HG03097 (cell line): Measurements from ENCODE around the gene NMT2.

Experiments used
- ATAC-seq: cut with Tn5 transposase; IDR thresholded peaks from one replicate; pipeline ENCODE4 v1.9.1; 2021; ENCODE audit not compliant: unreplicated experiment, low FRiP score

The NMT2 gene

DNA sequence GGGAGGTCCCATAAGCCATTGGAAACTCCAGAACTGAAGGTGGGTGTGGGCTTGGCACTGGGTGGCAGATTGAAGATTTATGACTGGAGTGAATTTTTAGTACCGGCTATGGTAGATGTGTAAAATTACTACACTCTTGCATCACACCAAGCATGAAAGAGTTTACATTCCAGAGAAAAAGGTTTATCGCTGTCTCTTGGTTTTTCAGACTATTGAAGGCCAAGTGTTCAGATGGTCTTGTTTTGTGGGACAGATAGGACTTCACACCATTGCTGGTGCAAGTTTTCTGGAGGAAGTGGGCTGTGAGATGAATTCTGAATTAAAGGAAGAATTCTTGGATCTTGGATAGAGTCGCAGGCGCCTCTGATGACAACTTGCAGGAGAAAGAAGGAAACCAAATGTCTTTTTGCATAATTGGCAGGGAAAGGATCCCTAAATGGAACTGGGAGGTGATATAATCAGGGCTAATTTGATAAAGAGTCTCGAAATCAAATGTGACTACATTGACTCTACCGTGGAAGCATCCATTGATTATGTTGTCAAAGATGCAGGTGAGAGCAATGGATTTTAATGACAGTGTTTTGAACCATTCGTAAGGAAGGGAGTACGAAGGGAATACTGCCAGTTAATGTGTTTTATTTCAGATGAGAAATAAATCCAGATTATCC is 14.2 kb upstream of the NMT2 start:
- no peak for ATAC-seq

DNA sequence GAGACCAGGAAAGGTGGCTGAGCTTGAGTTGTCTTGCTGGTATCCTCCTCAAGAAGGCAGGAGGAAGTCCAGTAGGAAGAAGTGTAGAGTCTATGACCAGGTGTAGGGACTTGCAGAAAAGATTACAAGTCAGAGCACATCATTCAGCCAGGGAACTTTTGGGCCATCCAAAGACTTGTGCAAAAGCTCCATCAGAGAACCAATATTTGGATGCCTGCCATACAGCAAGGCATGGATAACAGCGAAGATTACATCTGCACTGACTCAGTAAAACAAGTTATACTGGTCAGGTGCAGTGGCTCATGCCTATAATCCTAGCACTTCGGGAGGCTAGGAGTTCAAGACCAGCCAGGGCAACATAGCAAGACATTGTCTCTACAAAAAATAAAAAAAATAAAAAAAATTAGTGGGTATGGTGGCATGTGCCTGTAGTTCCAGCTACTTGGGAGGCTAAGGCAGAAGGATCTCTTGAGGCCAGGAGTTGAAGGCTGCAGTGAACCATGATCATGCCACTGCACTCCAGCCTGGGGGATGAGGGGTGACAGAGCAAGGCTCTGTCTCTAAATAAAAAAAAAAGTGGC is 13.2 kb upstream of the NMT2 start:
- ATAC-seq: no peak

DNA sequence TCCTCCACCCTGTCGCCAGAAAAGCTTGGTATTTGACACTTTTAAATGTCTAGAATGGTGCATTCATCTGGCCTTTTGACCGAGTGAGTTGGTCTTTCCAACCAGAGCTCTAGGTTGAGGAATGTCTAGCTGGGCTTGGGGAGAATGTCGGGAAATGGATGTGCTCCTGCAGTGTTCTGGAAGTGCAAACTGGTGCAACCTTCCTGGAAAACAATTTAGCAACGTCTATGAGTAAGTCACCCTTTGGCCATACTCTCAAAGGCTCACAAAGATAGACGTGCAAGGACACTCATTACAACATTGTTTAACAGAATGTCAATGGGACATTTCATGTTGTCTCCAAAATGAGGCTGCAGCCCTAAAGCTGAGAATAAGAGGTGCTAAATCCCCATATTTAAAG is 12.2 kb upstream of the NMT2 start:
- no peak for ATAC-seq

DNA sequence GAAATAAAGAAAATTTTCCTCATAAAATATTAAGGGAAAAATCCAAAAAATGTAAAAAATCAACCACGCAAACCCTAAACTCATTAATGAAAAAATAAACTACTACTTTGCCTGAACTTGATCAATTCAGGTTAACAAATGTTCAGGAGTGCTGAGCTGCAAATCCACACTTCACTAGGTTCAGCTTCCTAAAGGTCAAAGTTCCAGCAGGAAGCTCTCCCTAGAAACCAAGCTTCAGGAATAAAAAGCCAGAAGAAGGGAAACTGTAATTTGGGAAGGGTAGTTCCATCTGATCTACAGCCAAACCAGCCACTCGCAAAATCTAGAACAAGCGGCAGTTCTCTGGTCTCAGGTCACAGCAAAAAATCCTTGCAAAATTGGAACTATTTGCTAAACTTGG is 7.8 kb upstream of the NMT2 start:
- no peak for ATAC-seq

DNA sequence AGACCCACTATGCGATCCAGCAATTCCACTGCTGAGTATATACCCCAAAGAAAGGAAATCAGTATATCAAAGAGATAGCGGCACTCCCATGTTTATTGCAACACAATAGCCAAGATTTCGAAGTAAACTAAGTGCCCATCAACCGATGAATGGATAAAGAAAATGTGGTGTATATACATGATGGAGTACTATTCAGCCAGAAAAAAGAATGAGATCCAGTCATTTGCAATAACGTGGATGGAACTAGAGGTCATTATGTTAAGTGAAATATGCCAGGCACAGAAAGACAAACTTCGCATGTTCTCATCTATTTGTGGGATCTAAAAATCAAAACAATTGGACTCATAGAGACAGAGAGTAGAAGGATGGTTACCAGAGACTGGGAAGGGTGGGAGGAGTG is 7.1 kb upstream of the NMT2 start:
- ATAC-seq: no peak

DNA sequence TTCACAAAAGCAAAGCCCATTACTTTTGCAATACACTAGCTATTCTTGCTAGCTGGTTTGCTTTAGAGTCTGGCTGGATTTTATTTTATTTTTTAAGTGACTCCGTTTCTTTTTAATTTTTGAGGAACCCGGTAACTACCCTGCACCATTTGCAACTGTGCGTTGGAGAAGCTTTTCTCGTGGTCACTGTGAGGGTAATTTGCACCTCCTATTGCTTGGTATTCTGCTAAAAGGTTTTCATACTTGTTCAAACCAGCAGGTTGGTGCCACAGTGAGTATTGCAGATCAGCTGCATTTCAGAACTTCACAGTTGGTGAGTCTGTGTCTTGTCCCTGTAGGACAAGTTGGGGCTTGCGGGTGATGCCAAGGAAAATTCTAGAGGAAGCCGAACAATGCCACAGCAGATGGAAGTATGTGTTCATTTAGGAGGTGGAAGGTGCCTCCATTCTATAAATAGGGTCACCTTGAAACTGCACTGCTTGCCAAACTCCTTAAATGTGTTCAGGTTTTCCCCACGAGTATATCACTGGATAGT is 3.9 kb upstream of the NMT2 start:
- ATAC-seq: no peak

DNA sequence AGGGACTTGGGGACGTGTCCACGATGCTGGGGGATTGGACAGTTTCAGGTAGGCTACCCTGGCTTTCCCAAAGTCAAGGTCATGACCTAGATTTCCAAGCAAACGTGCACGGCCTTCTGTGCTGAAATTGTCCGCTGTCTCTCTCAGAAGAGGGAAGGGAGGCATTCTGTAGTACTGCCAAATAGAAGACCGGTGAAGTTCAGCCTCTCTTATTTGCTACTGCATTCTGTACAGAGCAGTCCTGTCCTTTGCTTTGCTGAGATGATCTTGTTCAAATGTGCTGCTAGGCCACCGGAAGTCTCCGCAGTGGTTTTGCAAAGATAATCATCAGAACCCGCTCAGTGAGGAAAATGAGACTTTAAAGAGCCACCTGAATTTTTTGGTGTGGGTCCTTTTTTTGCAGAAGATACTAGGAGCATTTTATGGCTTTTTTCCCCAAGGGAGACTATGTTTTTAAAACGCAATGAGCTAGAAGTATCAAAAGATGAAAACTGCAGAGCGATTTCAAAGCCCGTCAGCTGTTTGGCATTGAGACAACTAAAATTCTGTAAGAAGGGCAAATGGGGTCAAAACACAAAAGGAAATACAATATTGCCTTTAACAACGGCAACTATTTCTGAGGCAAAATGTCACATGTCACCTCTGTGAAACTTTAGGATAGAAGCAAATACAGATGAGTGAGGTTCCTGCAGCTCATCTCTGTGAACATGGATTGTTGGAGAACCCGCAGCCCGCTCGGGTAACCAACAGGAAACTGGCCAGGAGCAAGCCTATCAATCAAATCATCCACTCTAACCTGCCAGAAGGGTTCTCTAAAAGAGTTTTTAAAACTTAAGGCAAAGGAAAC is 1.3 kb upstream of the NMT2 start:
- ATAC-seq: no peak

DNA sequence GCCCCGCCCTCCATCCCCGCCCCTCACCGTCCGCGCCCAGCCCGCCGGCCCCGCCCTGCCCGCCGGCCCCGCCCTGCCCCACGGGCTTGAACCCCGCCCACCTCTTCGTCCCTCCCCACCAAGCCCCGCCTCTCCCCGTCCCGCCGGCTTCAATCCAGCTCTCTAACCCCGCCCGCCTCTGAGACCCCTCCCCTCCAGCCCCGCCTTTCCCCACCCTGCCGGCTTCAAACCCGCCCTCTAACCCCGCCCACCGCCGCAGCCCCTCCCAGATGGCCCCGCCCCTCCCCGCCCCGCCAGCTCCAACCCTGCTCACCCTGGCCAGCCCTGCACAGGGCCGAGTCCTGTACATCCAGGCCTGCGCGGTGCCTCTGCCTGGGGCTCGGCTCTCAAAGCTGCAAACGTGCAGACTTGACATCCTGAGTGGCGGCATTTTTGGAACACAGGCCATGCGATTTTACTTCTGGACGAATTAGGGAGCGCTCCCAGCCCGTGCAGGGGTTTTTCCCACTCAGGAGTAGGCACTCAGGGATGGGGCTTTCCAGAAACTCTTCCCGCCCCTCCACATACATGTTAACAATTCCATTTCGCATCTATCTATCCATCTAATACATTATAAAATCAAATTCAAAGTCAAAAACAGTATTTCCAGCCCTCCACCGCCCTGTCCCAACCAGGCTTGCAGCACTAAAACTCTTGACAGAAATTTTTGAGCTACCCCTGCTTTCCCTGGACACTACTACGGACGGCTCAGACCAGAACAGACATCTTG is 477 bp upstream of the NMT2 start:
- peak; percentile 40 for ATAC-seq

DNA sequence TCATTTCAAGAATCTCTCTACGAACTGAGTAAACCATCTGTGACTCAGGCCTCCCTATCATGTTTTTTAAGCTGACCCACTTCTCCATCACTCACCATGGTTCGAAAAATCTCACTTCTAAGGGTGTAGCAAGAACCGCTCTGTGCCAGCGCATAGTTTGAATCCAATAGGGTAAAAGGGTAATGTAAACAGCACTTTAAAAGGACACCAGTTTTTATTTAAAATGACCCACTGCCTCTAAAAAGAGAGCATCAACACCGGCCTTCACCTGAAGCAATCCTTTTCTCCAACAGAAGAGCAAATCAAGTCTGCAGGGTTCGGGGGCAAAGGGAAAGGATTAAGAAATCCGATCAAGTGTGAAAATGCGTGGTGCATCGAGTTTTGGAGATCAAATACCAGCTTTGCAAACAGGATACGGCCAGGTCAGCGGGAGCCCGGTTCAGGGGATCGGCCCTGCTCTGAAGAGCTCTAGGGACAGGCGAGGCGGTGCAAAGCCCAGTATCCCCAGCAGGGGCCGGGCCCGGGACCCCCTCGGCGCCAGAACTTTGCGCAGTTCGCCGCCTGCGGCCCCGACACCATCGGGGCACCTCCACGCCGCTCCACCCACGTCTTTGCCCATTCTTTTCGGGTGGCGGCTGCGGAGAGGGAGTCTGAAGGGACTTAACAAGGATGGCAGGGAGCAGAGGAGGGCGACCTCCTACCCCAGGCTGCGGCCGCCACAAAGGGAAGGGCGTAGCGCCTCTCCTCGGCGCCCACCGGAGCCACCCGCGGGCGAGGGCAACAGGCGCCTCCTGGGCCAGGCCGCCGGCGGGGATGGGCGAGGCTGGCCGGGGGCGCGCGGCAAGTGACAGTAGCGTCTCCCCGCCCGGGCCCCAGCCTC is 842 bp downstream of the NMT2 start:
- ATAC-seq: peak; percentile 33

DNA sequence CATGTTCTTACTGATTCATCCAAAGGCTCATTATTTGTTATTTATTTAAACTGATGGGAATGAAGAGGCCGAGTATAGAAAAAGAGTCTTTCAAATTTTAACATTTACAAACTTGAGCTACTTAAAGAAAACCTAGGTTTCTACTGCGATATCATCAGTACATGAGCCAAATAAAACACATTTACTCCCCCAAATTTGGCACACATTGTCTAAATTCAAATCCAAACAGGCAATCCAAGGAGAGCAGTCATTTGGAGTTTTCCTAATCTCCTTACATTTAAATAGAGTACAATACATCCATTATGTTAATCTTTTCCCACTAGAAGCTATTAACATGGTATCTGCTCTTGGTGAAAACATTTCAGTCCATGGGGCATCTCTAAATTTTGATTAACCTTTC is 2.2 kb downstream of the NMT2 start:
- ATAC-seq: no peak

DNA sequence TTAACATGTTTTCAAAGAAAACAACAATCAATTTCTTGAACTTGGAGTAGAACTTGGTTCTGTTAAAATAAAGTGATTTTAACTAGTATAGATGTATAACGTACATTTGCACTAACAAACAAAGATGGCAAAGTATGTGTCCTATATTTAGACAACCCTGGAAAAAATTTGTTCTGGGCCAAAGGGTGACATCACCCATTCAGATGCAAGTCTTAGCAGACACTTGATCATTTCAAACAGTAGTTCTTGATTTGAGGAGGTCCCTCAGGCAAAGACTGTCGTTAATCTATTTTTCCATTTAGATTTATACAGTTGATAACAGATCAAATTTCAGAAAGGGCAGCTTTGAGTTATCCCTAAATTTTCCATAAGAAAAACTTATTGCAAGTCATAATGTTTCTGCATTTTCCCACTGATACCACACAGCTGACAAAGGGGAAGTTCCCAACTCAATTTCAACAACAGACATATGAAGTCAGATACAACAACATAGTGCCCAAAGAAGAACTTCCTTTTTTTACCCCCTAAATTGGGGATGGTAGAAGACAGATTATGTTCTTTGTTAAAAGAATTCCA is 5.2 kb downstream of the NMT2 start:
- no peak for ATAC-seq

DNA sequence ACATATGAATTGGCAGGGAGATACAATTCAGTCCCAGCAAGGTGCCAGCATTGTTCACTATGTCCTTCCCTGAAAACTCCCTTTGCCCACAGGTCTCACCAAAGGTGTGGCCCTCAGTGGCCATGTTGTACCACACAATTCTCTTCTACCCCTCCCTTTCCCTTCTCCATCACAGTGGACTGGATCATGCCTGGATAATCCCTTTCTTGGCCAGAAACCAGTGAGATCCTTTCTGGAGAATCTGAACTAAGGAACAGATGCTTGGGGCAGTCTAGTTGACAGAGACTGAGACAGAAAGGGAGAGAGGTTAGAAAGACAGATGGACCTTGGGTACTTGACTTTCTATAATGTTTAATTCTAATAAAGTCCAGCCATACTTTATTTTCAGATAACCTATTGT is 9.5 kb downstream of the NMT2 start:
- ATAC-seq: no peak

DNA sequence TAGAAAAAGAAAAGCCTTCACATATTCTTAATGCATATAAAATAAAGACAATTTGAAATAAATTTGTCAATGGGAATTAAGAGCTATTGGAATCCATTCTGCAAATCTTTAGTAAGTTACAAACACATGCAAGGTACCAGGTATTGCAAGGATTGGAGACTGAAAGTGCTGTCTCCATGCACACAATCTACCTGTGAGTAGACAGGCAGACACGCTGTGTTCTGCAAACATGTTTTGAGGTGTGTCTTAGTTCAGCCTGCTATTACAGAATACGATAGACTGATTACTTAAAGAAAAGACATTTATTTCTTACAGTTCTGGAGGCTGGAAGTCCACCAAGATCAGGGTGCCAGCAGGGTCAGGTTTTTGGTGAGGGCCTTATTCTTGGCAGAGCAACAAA is 10.0 kb downstream of the NMT2 start:
- ATAC-seq: no peak

DNA sequence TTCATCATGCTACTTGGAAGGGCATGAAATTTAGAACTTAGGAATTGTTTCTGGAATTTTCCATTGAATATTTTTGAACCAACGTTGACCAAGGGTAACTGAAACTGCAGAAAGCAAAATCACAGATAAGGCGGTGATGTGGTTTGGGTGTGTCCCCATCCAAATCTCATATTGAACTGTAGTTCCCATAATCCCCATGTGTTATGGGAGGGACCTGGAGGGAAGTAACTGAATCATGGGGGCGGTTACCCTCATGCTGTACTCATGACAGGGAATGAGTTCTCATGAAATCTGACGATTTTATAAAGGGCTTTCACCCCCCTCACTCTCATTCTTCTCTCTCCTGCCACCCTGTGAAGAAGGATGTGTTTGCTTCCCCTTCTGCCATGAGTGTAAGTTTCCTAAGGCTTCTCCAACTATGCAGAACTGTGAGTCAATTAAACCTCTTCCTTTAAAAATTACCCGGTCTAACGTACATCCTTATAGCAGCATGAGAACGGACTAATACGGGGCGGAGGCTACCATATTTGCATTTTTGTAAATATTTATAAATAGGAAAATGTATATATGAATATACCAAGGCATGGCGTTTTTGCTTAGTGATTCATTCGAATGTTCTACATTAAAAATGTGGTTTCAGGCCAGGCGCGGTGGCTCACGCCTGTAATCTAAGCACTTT is 12.4 kb downstream of the NMT2 start:
- no peak for ATAC-seq

DNA sequence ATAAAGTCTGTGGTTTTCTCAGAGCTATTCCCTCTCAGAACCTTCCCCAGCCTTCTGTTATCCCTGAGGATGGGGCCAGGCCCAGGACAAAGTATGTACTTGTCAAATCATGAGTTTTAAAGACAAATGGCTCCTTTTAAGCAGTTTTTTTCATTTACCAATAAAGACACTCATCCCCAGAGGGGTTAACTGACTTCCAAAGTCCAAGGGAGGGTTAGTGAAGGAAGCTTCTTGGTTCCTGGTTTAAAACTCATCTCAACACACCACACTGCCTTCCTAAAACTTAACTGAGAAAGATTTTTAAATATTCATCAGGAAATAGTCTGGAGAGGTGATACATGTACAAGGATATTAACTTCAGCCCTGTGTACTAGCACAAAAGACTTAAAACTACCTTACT is 15.9 kb downstream of the NMT2 start:
- no peak for ATAC-seq

DNA sequence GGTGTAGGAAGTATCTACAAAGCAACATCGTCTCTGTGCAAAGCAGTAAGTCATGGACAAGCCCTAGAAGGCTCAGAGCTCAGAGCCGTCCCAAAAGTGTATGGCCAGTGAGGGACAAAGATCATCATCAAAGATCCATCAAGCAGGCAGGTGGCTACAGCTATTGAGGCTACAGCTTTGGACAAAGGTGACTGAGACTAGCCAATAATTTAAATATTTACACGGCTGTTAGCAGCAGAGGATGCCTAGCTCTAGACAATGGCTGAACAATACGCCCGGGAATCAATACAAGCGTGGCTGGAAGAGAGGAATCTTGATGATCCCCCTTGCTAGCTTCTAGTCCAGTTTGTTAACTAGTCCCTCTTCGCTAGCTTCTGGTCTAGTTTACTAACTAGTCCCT is 17.9 kb downstream of the NMT2 start:
- ATAC-seq: no peak

DNA sequence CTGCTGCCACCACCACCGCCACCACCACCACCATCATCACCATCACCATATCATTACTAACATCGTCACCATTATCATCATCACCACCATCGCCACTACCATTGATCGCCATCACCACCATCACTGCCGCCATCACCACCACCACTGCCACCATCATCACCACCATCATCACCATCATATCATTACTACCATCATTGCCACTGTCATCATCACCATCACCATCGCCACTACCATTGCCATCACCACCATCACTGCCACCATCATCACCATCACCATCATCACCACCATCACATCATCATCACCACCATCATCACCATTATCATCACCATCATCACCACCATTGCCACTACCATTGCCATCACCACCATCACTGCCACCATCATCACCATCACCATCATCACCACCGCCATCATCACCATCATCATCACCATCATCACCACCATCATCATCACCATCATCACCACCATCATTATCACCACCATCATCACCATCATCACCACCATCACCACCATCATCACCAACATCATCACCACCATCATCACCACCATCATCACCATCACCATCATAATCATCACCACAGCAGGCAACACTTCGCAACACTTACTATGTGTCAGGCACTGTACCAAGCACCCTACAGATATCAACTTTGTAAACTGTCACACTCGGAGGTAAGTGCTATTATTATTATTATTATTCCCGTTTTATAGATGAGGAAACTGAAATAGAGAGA is 19.3 kb downstream of the NMT2 start:
- ATAC-seq: no peak

DNA sequence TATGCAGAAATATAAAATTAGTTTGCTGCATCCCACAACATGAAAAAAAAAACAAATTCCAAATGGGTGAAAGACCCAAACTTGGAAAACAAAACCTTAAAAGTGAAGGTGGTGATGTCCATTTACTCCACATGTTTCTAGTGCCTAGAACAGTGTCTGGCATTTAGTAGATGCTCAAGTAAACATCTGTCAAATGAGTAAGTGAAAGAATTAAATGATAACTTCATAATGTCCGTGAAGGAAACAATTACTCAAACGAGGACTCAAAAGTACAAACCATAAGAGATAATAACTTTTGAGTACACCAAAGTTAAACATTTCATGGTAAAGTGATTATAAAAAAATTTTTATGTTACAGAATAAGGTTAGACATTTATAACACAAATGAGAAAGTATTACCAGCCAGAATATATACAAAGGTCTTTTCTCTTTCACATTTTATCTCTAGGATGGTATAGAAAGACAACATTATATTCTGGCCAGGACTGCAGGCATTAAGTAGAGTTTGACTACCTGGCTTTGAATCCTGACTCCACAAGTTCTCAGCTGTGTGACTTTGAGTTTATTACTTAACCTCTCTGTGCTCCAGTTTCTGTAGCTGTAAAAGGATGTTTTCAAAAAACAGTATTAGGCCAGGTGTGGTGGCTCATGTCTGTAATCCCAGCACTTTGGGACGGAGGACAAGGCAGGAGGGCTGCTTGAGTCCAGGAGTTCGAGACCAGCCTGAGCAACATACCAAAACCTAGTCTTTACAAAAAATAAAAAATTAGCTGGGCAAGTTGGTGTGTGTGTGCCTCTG is 20.7 kb downstream of the NMT2 start:
- ATAC-seq: no peak
